Stimulated activated CD4-positive, alpha-beta T cell treated with anti-CD3 and anti-CD28 coated beads, Interleukin-4, amount 100 ng/mL, for 24 hours (primary cell): ENCODE measurements around the gene ALAS1.

Experiments
- DNase-seq: peaks from one replicate; pipeline ENCODE4 v3.0.0-alpha.2; 2020

Gene ALAS1

GRCh38 chr3:52257911-52258310 lies 60.0 kb downstream of the ALAS1 start:
- no peak for DNase-seq

- no peak for DNase-seq
Observed at GRCh38 chr3:52259035-52259434, 61.1 kb downstream of the ALAS1 start.

- DNase-seq = no peak
Observed at GRCh38 chr3:52259448-52259847, 61.5 kb downstream of the ALAS1 start.

- no peak for DNase-seq
Observed at GRCh38 chr3:52262447-52262846, 64.5 kb downstream of the ALAS1 start.
